GM23248 (cell line): ENCODE measurements around the gene SYCE1L. TPM values are rescaled to one million over a fixed set of nuclear protein-coding genes. Genes with fewer than 3 reads are reported as not detected.

Source experiments
- DNase-seq: peaks from one replicate; pipeline ENCODE4 v3.0.0-alpha.2; 2015
- H2AFZ ChIP-seq: fragments of 200-600 bp; sonication (generic); 2 replicates; pipeline ENCODE4 v1.6.1; 2016; ENCODE audit warnings: antibody characterized with exemption
- H3F3A ChIP-seq: fragments of 200-600 bp; sonication (generic); 2 replicates; pipeline ENCODE4 v1.6.1; 2016; ENCODE audit warnings: mild to moderate bottlenecking, antibody characterized with exemption, mixed run types; ENCODE audit not compliant: insufficient read depth
- H3K27ac ChIP-seq: fragments of 200-600 bp; sonication (generic); 2 replicates; pipeline ENCODE4 v1.5.1; 2016; ENCODE audit warnings: mild to moderate bottlenecking
- H3K27me3 ChIP-seq: fragments of 200-600 bp; sonication (generic); replicated peaks from 2 replicates; pipeline ENCODE4 v1.6.1; 2016; ENCODE audit warnings: mild to moderate bottlenecking; ENCODE audit not compliant: insufficient read depth
- H3K36me3 ChIP-seq: fragments of 200-600 bp; sonication (generic); 2 replicates; pipeline ENCODE4 v1.6.1; 2016; ENCODE audit warnings: low read depth, mild to moderate bottlenecking
- H3K4me1 ChIP-seq: fragments of 200-600 bp; sonication (generic); 2 replicates; pipeline ENCODE4 v1.6.1; 2016; ENCODE audit warnings: mild to moderate bottlenecking; ENCODE audit not compliant: insufficient read depth
- H3K4me2 ChIP-seq: fragments of 200-600 bp; sonication (generic); one replicate; pipeline ENCODE4 v1.6.1; 2016; ENCODE audit warnings: mild to moderate bottlenecking; ENCODE audit not compliant: unreplicated experiment
- H3K4me3 ChIP-seq: fragments of 200-600 bp; sonication (generic); 2 replicates; pipeline ENCODE4 v1.5.1; 2016; ENCODE audit warnings: mild to moderate bottlenecking
- H3K79me2 ChIP-seq: fragments of 200-600 bp; sonication (generic); 2 replicates; pipeline ENCODE4 v1.6.1; 2016; ENCODE audit warnings: mild to moderate bottlenecking; ENCODE audit not compliant: insufficient read depth
- H3K9ac ChIP-seq: fragments of 200-600 bp; sonication (generic); 2 replicates; pipeline ENCODE4 v1.6.1; 2016; ENCODE audit warnings: mild to moderate bottlenecking
- H3K9me2 ChIP-seq: fragments of 200-600 bp; sonication (generic); 2 replicates; pipeline ENCODE4 v1.6.1; 2016; ENCODE audit warnings: mixed run types, mild to moderate bottlenecking, moderate library complexity; ENCODE audit not compliant: insufficient read depth
- H3K9me3 ChIP-seq: fragments of 200-600 bp; sonication (generic); one replicate; pipeline ENCODE4 v1.6.1; 2017; ENCODE audit warnings: low read depth
- H4K20me1 ChIP-seq: fragments of 200-600 bp; sonication (generic); 2 replicates; pipeline ENCODE4 v1.6.0; 2016; ENCODE audit not compliant: insufficient read depth
- EZH2 ChIP-seq: fragments of 200-600 bp; sonication (generic); IDR thresholded peaks from 2 replicates; pipeline ENCODE4 v1.6.1; 2018; ENCODE audit warnings: antibody characterized with exemption, mild to moderate bottlenecking; ENCODE audit not compliant: insufficient read depth, poor library complexity, severe bottlenecking
- EZH2phosphoT487 ChIP-seq: fragments of 200-600 bp; sonication (generic); IDR thresholded peaks from 2 replicates; pipeline ENCODE4 v1.6.1; 2018; ENCODE audit warnings: antibody characterized with exemption, moderate library complexity, mild to moderate bottlenecking, low read depth; ENCODE audit not compliant: insufficient read depth
- WGBS, 2 experiments: methylation state at CpG; one replicate each; pipeline ENCODE4 v1.1.6; 2015 to 2017; ENCODE audit warnings: low lambda C conversion rate in 2 of 2, low coverage in 1 of 2; ENCODE audit errors: missing lambda C conversion rate in 2 of 2; 5-methylcytosine and 5-hydroxymethylcytosine counted together
- in situ Hi-C: fragments of 300-500 bp; cut with MboI; formaldehyde crosslinking; loops from 2 replicates; pipeline ENCODE4 v1.15.0; 2020
- polyA plus RNA-seq: library from polyadenylated mRNA; unstranded; fragments of >200 nt; fragmentation: Nextera tagmentation; extraction: Ambion mirVana; gene quantifications from 2 replicates; pipeline ENCODE4 v1.2.1, GENCODE V29; 2016
- total RNA-seq: library from RNA; depleted of rRNA; stranded (reverse); fragments of >200 nt; shearing (Covaris generic); gene quantifications from 2 replicates; pipeline ENCODE4 v1.2.3, GENCODE V29; 2014

Gene SYCE1L
- total and polyA plus RNA-seq, 2 experiments from 2014 or later: not detected

GRCh38 chr16:77194295-77195231 is 4.6 kb upstream of the SYCE1L start:
- Histone ChIP-seq H3K9me3 (no peaks in the 10 kb centered on the region), H4K20me1 (no peaks in the 10 kb centered on the region), H3K9me2 (peaks cover 8% of the 10 kb centered on the region; the same call in 1 of the 2 replicates), H3K9ac (no peak overlapping the region), H3K36me3 (0 out of 2 replicates have a peak, but pooled peaks cover 1% of the 10 kb centered on the region), H3K4me2 (no peak overlapping the region), H3K27ac (no peak overlapping the region), H2AFZ (no peak overlapping the region), H3F3A (no peaks in the 10 kb centered on the region), H3K27me3 (no peaks in the 10 kb centered on the region), H3K79me2 (peaks cover 27% of the 10 kb centered on the region), H3K4me1 (peaks cover 6% of the 10 kb centered on the region), H3K4me3 (no peak overlapping the region)
- DNase-seq: no peak
- TF ChIP-seq EZH2phosphoT487: no peak
- no peak for TF ChIP-seq EZH2
- in situ Hi-C loops: loop anchor here (25.0 kb wide), 1 partner anchor 1707 kb away; the partner anchor contains the start of gene CHST6
- WGBS, 2 experiments: 93 to 94% methylated on average over 46 to 48 of the region's 48 CpGs

- Histone ChIP-seq H3K4me2 (no peak overlapping the region), H3K9ac (no peak overlapping the region), H3K27ac (no peak overlapping the region), H4K20me1 (no peaks in the 10 kb centered on the region), H3F3A (no peaks in the 10 kb centered on the region), H3K4me1 (peaks cover 6% of the 10 kb centered on the region), H3K27me3 (no peaks in the 10 kb centered on the region), H3K4me3 (no peak overlapping the region), H3K9me2 (peaks cover 8% of the 10 kb centered on the region; the same call in 1 of the 2 replicates), H2AFZ (no peak overlapping the region), H3K79me2 (peaks cover 27% of the 10 kb centered on the region), H3K36me3 (0 out of 2 replicates have a peak, but pooled peaks cover 4% of the 10 kb centered on the region), H3K9me3 (no peaks in the 10 kb centered on the region)
- in situ Hi-C loops: loop anchor here (25.0 kb wide), 1 partner anchor 1708 kb away; the partner anchor contains the start of gene CHST6
- 89 to 94% methylated on average over 7 to 8 of the region's 8 CpGs for WGBS, 2 experiments
- no peak for TF ChIP-seq EZH2phosphoT487
- TF ChIP-seq EZH2: no peak
- DNase-seq: no peak
These were observed 3.8 kb upstream of the SYCE1L start for GRCh38 chr16:77195411-77195810.

- Histone ChIP-seq H3K27me3 (no peaks in the 10 kb centered on the region), H3K9me2 (no peaks in the 10 kb centered on the region), H3K9me3 (no peaks in the 10 kb centered on the region), H4K20me1 (no peaks in the 10 kb centered on the region), H3F3A (no peaks in the 10 kb centered on the region), H3K36me3 (peaks cover 4% of the 10 kb centered on the region; the same call in 1 of the 2 replicates), H3K27ac (no peak overlapping the region), H2AFZ (no peak overlapping the region), H3K79me2 (peaks cover 9% of the 10 kb centered on the region), H3K9ac (no peak overlapping the region), H3K4me3 (no peak overlapping the region), H3K4me1 (no peaks in the 10 kb centered on the region), H3K4me2 (no peak overlapping the region)
- TF ChIP-seq EZH2: no peak
- no peak for TF ChIP-seq EZH2phosphoT487
- in situ Hi-C loops: loop anchor here (25.0 kb wide), 1 partner anchor 1710 kb away; the partner anchor contains the start of gene CHST6
- no peak for DNase-seq
- 96 to 100% methylated on average over 2 of the region's 2 CpGs for WGBS, 2 experiments
These were observed 1.5 kb upstream of the SYCE1L start for GRCh38 chr16:77197747-77198146.

DNA sequence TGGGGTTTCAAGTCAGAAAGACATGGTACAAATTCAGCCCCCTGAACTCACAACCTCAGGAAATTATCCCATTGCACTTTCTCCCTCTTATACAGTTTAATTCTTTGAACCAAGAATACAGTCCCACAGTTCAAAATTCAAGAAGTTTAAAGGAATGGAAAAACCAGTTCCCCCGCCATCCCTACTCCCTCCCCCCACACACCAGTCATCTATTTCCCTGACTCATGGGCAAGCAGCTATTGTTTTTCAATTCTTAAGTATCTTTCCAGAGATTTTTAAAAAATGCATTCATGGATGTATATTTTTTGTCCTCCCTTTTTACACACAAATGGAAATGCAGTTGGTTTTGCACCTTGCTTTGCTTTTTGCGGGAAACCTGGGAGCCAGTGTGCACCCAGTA is 7.3 kb downstream of the SYCE1L start:
- H3K4me2 ChIP-seq: no peak overlapping the region
- 75 to 87% methylated on average over 2 of the region's 2 CpGs for WGBS, 2 experiments
- no peaks in the 10 kb centered on the region for H3K4me1 ChIP-seq
- H2AFZ ChIP-seq: no peak overlapping the region
- H3K27me3 ChIP-seq: peaks cover 5% of the 10 kb centered on the region; the same call in 1 of the 2 replicates
- no peaks in the 10 kb centered on the region for H3K9me2 ChIP-seq
- H3K27ac ChIP-seq: no peak overlapping the region
- in situ Hi-C loops: no loop called here
- H4K20me1 ChIP-seq: no peaks in the 10 kb centered on the region
- H3K4me3 ChIP-seq: no peak overlapping the region
- peak; percentile 10 for DNase-seq
- no peaks in the 10 kb centered on the region for H3K79me2 ChIP-seq
- no peaks in the 10 kb centered on the region for H3K9me3 ChIP-seq
- no peaks in the 10 kb centered on the region for H3K36me3 ChIP-seq
- no peaks in the 10 kb centered on the region for H3F3A ChIP-seq
- TF ChIP-seq EZH2phosphoT487 (no peak), EZH2 (no peak)
- no peak overlapping the region for H3K9ac ChIP-seq
